ENCODE measurements around the gene GNAI1. TPM values are rescaled to one million over a fixed set of nuclear protein-coding genes. Genes with fewer than 3 reads are reported as not detected.

The GNAI1 gene
- total RNA-seq, 1 experiment from 2014 or later = 30.4 TPM

- Mint-ChIP-seq H3K27me3 (ENCODE audit: insufficient read depth, unreplicated experiment) (no peaks in the 10 kb centered on the region), H3K4me3 (ENCODE audit: unreplicated experiment) (no peak overlapping the region), H3K4me1 (ENCODE audit: insufficient read depth, unreplicated experiment) (peaks cover 19% of the 10 kb centered on the region), H3K36me3 (ENCODE audit: insufficient read depth, unreplicated experiment) (no peaks in the 10 kb centered on the region), H3K9me3 (ENCODE audit: unreplicated experiment) (no peaks in the 10 kb centered on the region), H3K27ac (ENCODE audit: low read depth, unreplicated experiment) (no peak overlapping the region)
- intact Hi-C loops (cut with micrococcal nuclease) = no loop called here
- DNase-seq (ENCODE audit: unreplicated experiment) = no peak
- BruUV-seq (replicated peaks) = no TSS peak
- TF ChIP-seq CTCF (IDR thresholded peaks at IDR 0.05; ENCODE audit: unreplicated experiment) = no peak
- CTCF ChIA-PET = interaction anchor here (0.6 to 5.3 kb wide), 17 partner anchors 14 to 536 kb away, joined by 3 to 42 read pairs (median 3); no protein-coding TSS in a partner anchor
- POLR2A ChIA-PET = interaction anchor here (0.7 to 12.3 kb wide), 7 partner anchors 20 to 215 kb away, joined by 3 to 229 read pairs (median 4); no protein-coding TSS in a partner anchor
Observed at GRCh38 chr7:80131675-80132435, 2.8 kb upstream of the GNAI1 start.

- H3K27me3 Mint-ChIP-seq (ENCODE audit: insufficient read depth, unreplicated experiment) = no peaks in the 10 kb centered on the region
- no peak for TF ChIP-seq CTCF (IDR thresholded peaks at IDR 0.05; ENCODE audit: unreplicated experiment)
- H3K36me3 Mint-ChIP-seq (ENCODE audit: insufficient read depth, unreplicated experiment) = peaks cover 3% of the 10 kb centered on the region
- intact Hi-C loops (cut with micrococcal nuclease) = no loop called here
- POLR2A ChIA-PET = interaction anchor here (0.9 to 12.3 kb wide), 5 partner anchors 19 to 186 kb away, joined by 4 to 229 read pairs (median 5); no protein-coding TSS in a partner anchor
- DNase-seq (ENCODE audit: unreplicated experiment) = no peak
- CTCF ChIA-PET = interaction anchor here (0.7 to 5.3 kb wide), 10 partner anchors 19 to 473 kb away, joined by 3 to 42 read pairs (median 3); no protein-coding TSS in a partner anchor
- no peaks in the 10 kb centered on the region for H3K9me3 Mint-ChIP-seq (ENCODE audit: unreplicated experiment)
- no peak overlapping the region for H3K4me3 Mint-ChIP-seq (ENCODE audit: unreplicated experiment)
- no TSS peak for BruUV-seq (replicated peaks)
- H3K4me1 Mint-ChIP-seq (ENCODE audit: insufficient read depth, unreplicated experiment) = peaks cover 22% of the 10 kb centered on the region
- no peak overlapping the region for H3K27ac Mint-ChIP-seq (ENCODE audit: low read depth, unreplicated experiment)
Observed at GRCh38 chr7:80132594-80132993, 2.0 kb upstream of the GNAI1 start.

GRCh38 chr7:80133361-80134114 lies 1.1 kb upstream of the GNAI1 start:
- ChIA-PET POLR2A (interaction anchor here (0.5 to 12.3 kb wide), 20 partner anchors 8 to 547 kb away, joined by 3 to 229 read pairs (median 4); no protein-coding TSS in a partner anchor), CTCF (interaction anchor here (0.6 to 5.3 kb wide), 33 partner anchors 10 to 544 kb away, joined by 3 to 42 read pairs (median 4); no protein-coding TSS in a partner anchor)
- intact Hi-C loops (cut with micrococcal nuclease) = loop anchor here (1.0 to 2.0 kb wide), 5 partner anchors 38 to 319 kb away; no protein-coding TSS in a partner anchor
- no peaks in the 10 kb centered on the region for H3K9me3 Mint-ChIP-seq (ENCODE audit: unreplicated experiment)
- peaks cover 27% of the 10 kb centered on the region for H3K4me1 Mint-ChIP-seq (ENCODE audit: insufficient read depth, unreplicated experiment)
- H3K27me3 Mint-ChIP-seq (ENCODE audit: insufficient read depth, unreplicated experiment) = no peaks in the 10 kb centered on the region
- peak; percentile 5 for TF ChIP-seq CTCF (IDR thresholded peaks at IDR 0.05; ENCODE audit: unreplicated experiment)
- peak; percentile 56 for DNase-seq (ENCODE audit: unreplicated experiment)
- peak overlapping the region; percentile 98 for H3K4me3 Mint-ChIP-seq (ENCODE audit: unreplicated experiment)
- BruUV-seq (replicated peaks) = no TSS peak
- peak overlapping the region; percentile 16 for H3K27ac Mint-ChIP-seq (ENCODE audit: low read depth, unreplicated experiment)
- H3K36me3 Mint-ChIP-seq (ENCODE audit: insufficient read depth, unreplicated experiment) = peaks cover 7% of the 10 kb centered on the region
